Neural cell (in vitro differentiated cells): ENCODE data around the gene SLC9A5. TPM values are rescaled to one million over a fixed set of nuclear protein-coding genes. Genes with fewer than 3 reads are reported as not detected.

Experiments used
- H2AFZ ChIP-seq: fragments of 200-600, 300-800 bp; sonication (generic), shearing (Covaris generic); 2 replicates; pipeline ENCODE4 v1.6.0; 2014; ENCODE audit warnings: low read depth, mild to moderate bottlenecking, antibody characterized with exemption, low read length, moderate library complexity
- H3F3A ChIP-seq: fragments of 200-600 bp; shearing (Covaris generic); 2 replicates; pipeline ENCODE4 v1.6.1; 2016; ENCODE audit warnings: mild to moderate bottlenecking, moderate library complexity, mixed read lengths, antibody characterized with exemption, low read length; ENCODE audit not compliant: insufficient read depth, poor library complexity, severe bottlenecking
- H3K27ac ChIP-seq: fragments of 200-600, 300-800 bp; sonication (generic), shearing (Covaris generic); 2 replicates; pipeline ENCODE4 v1.5.1; 2014; ENCODE audit warnings: mild to moderate bottlenecking, low read length, moderate library complexity
- H3K27me3 ChIP-seq: fragments of 300-800, 200-600 bp; sonication (generic), shearing (Covaris generic); 2 replicates; pipeline ENCODE4 v1.6.0; 2014; ENCODE audit warnings: mild to moderate bottlenecking, low read depth, low read length, moderate library complexity; ENCODE audit not compliant: insufficient read depth
- H3K36me3 ChIP-seq: fragments of 300-800, 200-600 bp; sonication (generic), shearing (Covaris generic); 2 replicates; pipeline ENCODE4 v1.5.1; 2014; ENCODE audit warnings: mild to moderate bottlenecking, antibody characterized with exemption, low read length, moderate library complexity; ENCODE audit not compliant: insufficient read depth
- H3K4me2 ChIP-seq: fragments of 300-800, 200-600 bp; sonication (generic), shearing (Covaris generic); 2 replicates; pipeline ENCODE4 v1.6.0; 2014; ENCODE audit warnings: mild to moderate bottlenecking, low read length
- H3K4me3 ChIP-seq: fragments of 300-800, 200-600 bp; sonication (generic), shearing (Covaris generic); 2 replicates; pipeline ENCODE4 v1.5.1; 2014; ENCODE audit warnings: mild to moderate bottlenecking, low read length, moderate library complexity
- H3K79me2 ChIP-seq: fragments of 200-600 bp; shearing (Covaris generic); replicated peaks from 2 replicates; pipeline ENCODE4 v1.6.0; 2014; ENCODE audit warnings: mild to moderate bottlenecking, low read length, moderate library complexity; ENCODE audit not compliant: insufficient read depth
- H3K9ac ChIP-seq: fragments of 300-800, 200-600 bp; sonication (generic), shearing (Covaris generic); 2 replicates; pipeline ENCODE4 v1.6.1; 2016; ENCODE audit warnings: mild to moderate bottlenecking, low read length, mixed read lengths
- H3K9me2 ChIP-seq: fragments of 200-600 bp; shearing (Covaris generic); 2 replicates; pipeline ENCODE4 v1.6.1; 2016; ENCODE audit warnings: mild to moderate bottlenecking, low read length, mixed read lengths; ENCODE audit not compliant: insufficient read depth
- H3K9me3 ChIP-seq: fragments of 200-600, 300-800 bp; sonication (generic), shearing (Covaris generic); 2 replicates; pipeline ENCODE4 v1.6.1; 2016; ENCODE audit warnings: mild to moderate bottlenecking, mixed run types, low read length, moderate library complexity, mixed read lengths
- H4K20me1 ChIP-seq: fragments of 200-600 bp; shearing (Covaris generic); 2 replicates; pipeline ENCODE4 v1.6.1; 2016; ENCODE audit warnings: mild to moderate bottlenecking, mixed run types; ENCODE audit not compliant: insufficient read depth
- EP300 ChIP-seq: fragments of 450-650 bp; conservative IDR thresholded peaks from 2 replicates; pipeline ENCODE4 v1.6.1; 2014; ENCODE audit warnings: antibody characterized with exemption, mild to moderate bottlenecking, moderate library complexity; ENCODE audit not compliant: poor library complexity, severe bottlenecking
- EZH2 ChIP-seq: fragments of 200-600, 300-800 bp; shearing (Covaris generic), sonication (generic); IDR thresholded peaks from 2 replicates; pipeline ENCODE4 v1.6.1; 2014; ENCODE audit warnings: antibody characterized with exemption, low read length, borderline replicate concordance, mild to moderate bottlenecking; ENCODE audit not compliant: insufficient read depth, poor library complexity, severe bottlenecking
- MXI1 ChIP-seq: fragments of 450-650 bp; conservative IDR thresholded peaks from 2 replicates; pipeline ENCODE4 v1.6.1; 2014; ENCODE audit warnings: antibody characterized with exemption, mild to moderate bottlenecking; ENCODE audit not compliant: poor library complexity, severe bottlenecking
- POLR2AphosphoS5 ChIP-seq: IDR thresholded peaks from 2 replicates; pipeline ENCODE4 v1.6.1; 2012
- RAD21 ChIP-seq: fragments of 450-650 bp; conservative IDR thresholded peaks from 2 replicates; pipeline ENCODE4 v1.6.1; 2014; ENCODE audit warnings: antibody characterized with exemption, mild to moderate bottlenecking, moderate library complexity
- SMC3 ChIP-seq: fragments of 450-650 bp; conservative IDR thresholded peaks from 2 replicates; pipeline ENCODE4 v1.6.1; 2014; ENCODE audit warnings: antibody characterized with exemption, mild to moderate bottlenecking, moderate library complexity; ENCODE audit not compliant: poor library complexity
- TAF1 ChIP-seq: IDR thresholded peaks from 2 replicates; pipeline ENCODE4 v1.6.1; 2012; ENCODE audit warnings: low read depth
- polyA plus RNA-seq: library from polyadenylated mRNA; depleted of rRNA; stranded (reverse); fragments of >200 nt; gene quantifications from 2 replicates; pipeline ENCODE4 v1.2.3, GENCODE V29; 2014
- TF ChIP-seq, protein P1 (sequence below): IDR thresholded peaks from 2 replicates; pipeline ENCODE4 v1.6.1; 2012; ENCODE audit warnings: borderline replicate concordance
- TF ChIP-seq, protein P2 (sequence below): fragments of 450-650 bp; IDR thresholded peaks from 2 replicates; pipeline ENCODE4 v1.5.1; 2014; ENCODE audit warnings: antibody characterized with exemption, mild to moderate bottlenecking, moderate library complexity; ENCODE audit not compliant: poor library complexity, severe bottlenecking

The SLC9A5 gene
- polyA plus RNA-seq, 1 donor from 2014 or later = 1.8 TPM

DNA sequence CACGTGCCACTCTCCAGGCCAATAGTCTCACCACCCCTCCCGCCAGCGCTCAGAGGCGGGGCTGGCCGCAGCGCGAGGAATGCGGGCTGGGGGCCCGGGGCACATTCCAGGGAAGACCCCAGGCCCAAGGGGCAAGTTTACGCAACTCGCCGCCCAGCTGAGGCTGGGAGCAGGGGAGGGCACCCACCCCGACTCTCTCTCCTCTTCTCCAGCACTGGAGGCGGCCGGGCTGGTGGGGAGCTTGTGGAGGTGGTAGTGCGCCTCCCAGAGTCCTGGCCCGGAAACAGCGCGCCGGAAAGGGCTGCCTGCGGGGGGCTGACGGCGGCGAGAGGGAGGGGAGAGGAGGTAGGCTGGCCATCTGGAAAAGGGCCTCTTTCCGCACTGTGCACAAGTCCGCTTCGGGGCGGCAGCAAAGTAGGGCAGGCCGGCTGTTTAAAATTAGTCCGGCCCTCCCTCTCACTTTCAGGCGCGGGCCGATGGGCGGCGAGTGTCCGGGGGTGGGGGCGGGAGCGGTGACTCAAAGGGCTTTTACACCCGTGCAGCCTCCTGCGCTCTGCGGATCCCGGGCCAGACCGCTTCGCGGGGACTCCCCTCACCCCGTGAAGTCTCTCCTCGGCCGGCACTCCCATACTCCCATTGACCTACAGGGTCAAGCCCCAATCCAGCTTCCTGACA, 2.6 kb upstream of the SLC9A5 start:
- Histone ChIP-seq H2AFZ (no peak overlapping the region), H4K20me1 (no peaks in the 10 kb centered on the region), H3K36me3 (no peaks in the 10 kb centered on the region), H3K9ac (no peak overlapping the region), H3K27ac (no peak overlapping the region), H3K4me3 (peak overlapping the region; percentile 70), H3K9me2 (no peaks in the 10 kb centered on the region), H3K79me2 (no peaks in the 10 kb centered on the region), H3K27me3 (peaks cover 49% of the 10 kb centered on the region), H3F3A (no peaks in the 10 kb centered on the region), H3K4me2 (no peak overlapping the region), H3K9me3 (no peaks in the 10 kb centered on the region)
- TF ChIP-seq RAD21 (no peak), EP300 (no peak)

DNA sequence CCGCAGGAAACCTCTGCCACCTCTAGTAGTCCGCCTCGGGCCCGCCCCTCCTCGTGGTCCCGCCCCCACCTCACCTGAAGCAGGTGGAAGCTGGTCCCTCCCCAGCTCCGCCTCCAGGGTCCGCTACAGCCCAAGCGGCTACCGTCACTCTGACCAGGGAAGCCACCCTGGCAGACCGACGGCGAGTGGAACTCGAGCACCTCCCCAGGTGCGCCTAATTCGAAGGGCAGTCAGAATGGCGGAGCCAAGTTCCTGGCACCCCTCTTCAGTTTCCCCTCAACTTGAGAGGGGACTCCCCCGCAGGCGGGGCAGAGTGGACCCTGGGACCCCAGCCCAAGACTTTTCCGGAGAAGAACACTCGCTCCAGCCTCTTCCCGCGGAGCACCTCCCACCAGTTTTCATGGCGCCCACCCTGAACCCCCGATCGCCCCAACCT, 2.0 kb upstream of the SLC9A5 start:
- H4K20me1 ChIP-seq = no peaks in the 10 kb centered on the region
- H3K79me2 ChIP-seq = no peaks in the 10 kb centered on the region
- H3K36me3 ChIP-seq = no peaks in the 10 kb centered on the region
- no peaks in the 10 kb centered on the region for H3K9me3 ChIP-seq
- no peak overlapping the region for H2AFZ ChIP-seq
- peaks cover 49% of the 10 kb centered on the region for H3K27me3 ChIP-seq
- no peak overlapping the region for H3K9ac ChIP-seq
- no peaks in the 10 kb centered on the region for H3F3A ChIP-seq
- H3K4me3 ChIP-seq = peak overlapping the region; percentile 70
- H3K9me2 ChIP-seq = no peaks in the 10 kb centered on the region
- TF ChIP-seq RAD21 (no peak), POLR2AphosphoS5 (no peak), EZH2 (no peak), TAF1 (no peak), MXI1 (no peak), SMC3 (no peak), EP300 (no peak)
- TF ChIP-seq, protein P1, sequence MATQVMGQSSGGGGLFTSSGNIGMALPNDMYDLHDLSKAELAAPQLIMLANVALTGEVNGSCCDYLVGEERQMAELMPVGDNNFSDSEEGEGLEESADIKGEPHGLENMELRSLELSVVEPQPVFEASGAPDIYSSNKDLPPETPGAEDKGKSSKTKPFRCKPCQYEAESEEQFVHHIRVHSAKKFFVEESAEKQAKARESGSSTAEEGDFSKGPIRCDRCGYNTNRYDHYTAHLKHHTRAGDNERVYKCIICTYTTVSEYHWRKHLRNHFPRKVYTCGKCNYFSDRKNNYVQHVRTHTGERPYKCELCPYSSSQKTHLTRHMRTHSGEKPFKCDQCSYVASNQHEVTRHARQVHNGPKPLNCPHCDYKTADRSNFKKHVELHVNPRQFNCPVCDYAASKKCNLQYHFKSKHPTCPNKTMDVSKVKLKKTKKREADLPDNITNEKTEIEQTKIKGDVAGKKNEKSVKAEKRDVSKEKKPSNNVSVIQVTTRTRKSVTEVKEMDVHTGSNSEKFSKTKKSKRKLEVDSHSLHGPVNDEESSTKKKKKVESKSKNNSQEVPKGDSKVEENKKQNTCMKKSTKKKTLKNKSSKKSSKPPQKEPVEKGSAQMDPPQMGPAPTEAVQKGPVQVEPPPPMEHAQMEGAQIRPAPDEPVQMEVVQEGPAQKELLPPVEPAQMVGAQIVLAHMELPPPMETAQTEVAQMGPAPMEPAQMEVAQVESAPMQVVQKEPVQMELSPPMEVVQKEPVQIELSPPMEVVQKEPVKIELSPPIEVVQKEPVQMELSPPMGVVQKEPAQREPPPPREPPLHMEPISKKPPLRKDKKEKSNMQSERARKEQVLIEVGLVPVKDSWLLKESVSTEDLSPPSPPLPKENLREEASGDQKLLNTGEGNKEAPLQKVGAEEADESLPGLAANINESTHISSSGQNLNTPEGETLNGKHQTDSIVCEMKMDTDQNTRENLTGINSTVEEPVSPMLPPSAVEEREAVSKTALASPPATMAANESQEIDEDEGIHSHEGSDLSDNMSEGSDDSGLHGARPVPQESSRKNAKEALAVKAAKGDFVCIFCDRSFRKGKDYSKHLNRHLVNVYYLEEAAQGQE = no peak
- TF ChIP-seq, protein P2, sequence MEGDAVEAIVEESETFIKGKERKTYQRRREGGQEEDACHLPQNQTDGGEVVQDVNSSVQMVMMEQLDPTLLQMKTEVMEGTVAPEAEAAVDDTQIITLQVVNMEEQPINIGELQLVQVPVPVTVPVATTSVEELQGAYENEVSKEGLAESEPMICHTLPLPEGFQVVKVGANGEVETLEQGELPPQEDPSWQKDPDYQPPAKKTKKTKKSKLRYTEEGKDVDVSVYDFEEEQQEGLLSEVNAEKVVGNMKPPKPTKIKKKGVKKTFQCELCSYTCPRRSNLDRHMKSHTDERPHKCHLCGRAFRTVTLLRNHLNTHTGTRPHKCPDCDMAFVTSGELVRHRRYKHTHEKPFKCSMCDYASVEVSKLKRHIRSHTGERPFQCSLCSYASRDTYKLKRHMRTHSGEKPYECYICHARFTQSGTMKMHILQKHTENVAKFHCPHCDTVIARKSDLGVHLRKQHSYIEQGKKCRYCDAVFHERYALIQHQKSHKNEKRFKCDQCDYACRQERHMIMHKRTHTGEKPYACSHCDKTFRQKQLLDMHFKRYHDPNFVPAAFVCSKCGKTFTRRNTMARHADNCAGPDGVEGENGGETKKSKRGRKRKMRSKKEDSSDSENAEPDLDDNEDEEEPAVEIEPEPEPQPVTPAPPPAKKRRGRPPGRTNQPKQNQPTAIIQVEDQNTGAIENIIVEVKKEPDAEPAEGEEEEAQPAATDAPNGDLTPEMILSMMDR = no peak
- H3K27ac ChIP-seq = no peak overlapping the region
- peak overlapping the region; percentile 73 for H3K4me2 ChIP-seq
